CD4-positive, alpha-beta T cell (primary cell): ENCODE results near the gene HNRNPA0. TPM values are rescaled to one million over a fixed set of nuclear protein-coding genes. Genes with fewer than 3 reads are reported as not detected.

Experiments
- total RNA-seq, 174 experiments: library from RNA in 2 of 174; stranded (reverse) in 2 of 174; gene quantifications; one replicate each; pipeline ENCODE4 v1.2.3 and lab custom pipeline; 2021 to 2026

HNRNPA0 gene
- total RNA-seq, 2 experiments from 2014 or later = 52.7 to 53.2 TPM

Other genes with a start within 250 kb of the HNRNPA0 start
- gene KLHL3, start 18.3 kb downstream of the HNRNPA0 start, total RNA-seq = 10 to 100 TPM; 22.0 to 25.9 TPM
- gene MYOT, start 113.5 kb upstream of the HNRNPA0 start, total RNA-seq = not detected
- not detected for gene PKD2L2, start 135.1 kb upstream of the HNRNPA0 start, total RNA-seq